HepG2 (cell line): ENCODE data around the gene EWSR1. TPM values are rescaled to one million over a fixed set of nuclear protein-coding genes. Genes with fewer than 3 reads are reported as not detected.
A peak's percentile ranks its signal among the peaks of the same experiment; 100 is the strongest.

Source experiments
- AGO2 ChIP-seq: fragments of 200-400 bp; formaldehyde crosslinking; optimal IDR thresholded peaks from 2 replicates; pipeline ENCODE3; 2017; ENCODE audit warnings: mild to moderate bottlenecking, low read depth, low read length, moderate library complexity
- FOXO1 ChIP-seq: sonication (generic); formaldehyde crosslinking; IDR thresholded peaks from 2 replicates; pipeline ENCODE4 v1.4.0; 2020; ENCODE audit warnings: missing genetic modification reagents
- NKX3-1 ChIP-seq: sonication (generic); formaldehyde crosslinking; IDR thresholded peaks from 2 replicates; pipeline ENCODE4 v1.5.0; 2020; ENCODE audit warnings: missing genetic modification reagents
- SMARCC2 ChIP-seq: fragments of 450-650 bp; IDR thresholded peaks from 2 replicates; pipeline ENCODE4 v1.6.1; 2017; ENCODE audit warnings: antibody characterized with exemption, mild to moderate bottlenecking
- ZFY ChIP-seq: sonication (generic); formaldehyde crosslinking; IDR thresholded peaks from 2 replicates; pipeline ENCODE4 v1.4.0; 2020; ENCODE audit warnings: missing genetic modification reagents
- ZNF138 ChIP-seq: sonication (generic); formaldehyde crosslinking; IDR thresholded peaks from 2 replicates; pipeline ENCODE4 v1.5.0; 2020; ENCODE audit warnings: mild to moderate bottlenecking, low read depth, missing genetic modification reagents
- ZNF83 ChIP-seq: sonication (generic); formaldehyde crosslinking; IDR thresholded peaks from 2 replicates; pipeline ENCODE4 v1.4.0; 2020; ENCODE audit warnings: missing genetic modification reagents, mild to moderate bottlenecking, borderline replicate concordance
- polyA plus RNA-seq, 8 experiments: library from polyadenylated mRNA; depleted of rRNA in 3 of 8; stranded (reverse) in 7 of 8; unstranded in 1 of 8; fragments of >200 nt; fragmentation: Illumina TruSeq in 4 of 8; extraction: Trizol in 4 of 8; gene quantifications; 2 replicates each; pipeline versions ENCODE4 v1.2.1 to v1.2.3, GENCODE V29; 2011 to 2016; ENCODE audit warnings: low read depth in 4 of 8, missing spikeins in 1 of 8, mixed read lengths in 1 of 8; ENCODE audit not compliant: insufficient read depth in 1 of 8
- total RNA-seq, 5 experiments: library from RNA; depleted of rRNA; stranded (reverse); fragments of >200 nt; fragmentation: Illumina TruSeq; extraction: Trizol; gene quantifications; 2 replicates each; pipeline ENCODE4 v1.2.3, GENCODE V29; 2016; ENCODE audit warnings: low read depth in 1 of 5
- TF ChIP-seq, protein P1 (sequence below): sonication (generic); formaldehyde crosslinking; conservative IDR thresholded peaks from 2 replicates; pipeline ENCODE4 v1.8.0; 2022; ENCODE audit warnings: missing genetic modification reagents
- TF ChIP-seq, protein P2 (sequence below): sonication (generic); formaldehyde crosslinking; IDR thresholded peaks from 2 replicates; pipeline ENCODE4 v1.5.0; 2020; ENCODE audit warnings: mild to moderate bottlenecking, missing genetic modification reagents, moderate library complexity
- TF ChIP-seq, protein P3 (sequence below): sonication (generic); formaldehyde crosslinking; IDR thresholded peaks from 2 replicates; pipeline ENCODE4 v1.8.1; 2023; ENCODE audit warnings: mild to moderate bottlenecking, inconsistent platforms, moderate library complexity, missing genetic modification reagents, borderline replicate concordance
- TF ChIP-seq, protein P4 (sequence below): sonication (generic); formaldehyde crosslinking; IDR thresholded peaks from 2 replicates; pipeline ENCODE4 v1.4.0; 2020; ENCODE audit warnings: missing genetic modification reagents

EWSR1 gene
- total and polyA plus RNA-seq, 2 of the 13 experiments (the other 11 are each of a cell fraction or from before 2014, with no cell fraction given), result 211 to 326 TPM

DNA sequence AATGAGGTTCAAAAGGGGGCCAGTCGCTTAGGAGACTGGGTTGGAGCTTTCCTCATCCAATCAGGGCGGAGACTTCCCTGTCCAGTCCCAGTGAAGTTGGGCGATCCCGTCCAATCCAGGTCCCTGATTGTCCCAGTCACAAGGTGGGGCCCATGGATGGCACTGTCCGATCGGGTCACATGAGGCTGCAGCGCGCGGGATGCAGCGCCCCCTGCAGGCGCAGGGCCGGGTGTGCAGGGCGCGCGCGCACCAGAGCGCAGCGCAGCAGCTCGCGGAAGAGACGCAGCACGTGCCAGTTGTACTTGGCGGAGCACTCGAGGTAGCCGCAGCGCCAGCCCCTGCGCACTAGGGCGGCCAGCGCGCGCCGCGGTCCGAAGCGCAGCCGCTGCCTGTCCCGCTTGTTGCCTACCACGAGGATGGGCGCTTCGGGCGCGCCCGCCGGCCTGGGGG, 45.1 kb downstream of the EWSR1 start (continued):
- TF ChIP-seq SMARCC2 (no peak), ZNF138 (CRISPR knock-in tag) (no peak), ZFY (CRISPR knock-in tag) (peak; percentile 17; the same call in 1 of the 2 replicates), ZNF83 (CRISPR knock-in tag) (no peak), NKX3-1 (CRISPR knock-in tag) (no peak), AGO2 (peak; percentile 58), FOXO1 (CRISPR knock-in tag) (no peak)
- TF ChIP-seq, protein P1, sequence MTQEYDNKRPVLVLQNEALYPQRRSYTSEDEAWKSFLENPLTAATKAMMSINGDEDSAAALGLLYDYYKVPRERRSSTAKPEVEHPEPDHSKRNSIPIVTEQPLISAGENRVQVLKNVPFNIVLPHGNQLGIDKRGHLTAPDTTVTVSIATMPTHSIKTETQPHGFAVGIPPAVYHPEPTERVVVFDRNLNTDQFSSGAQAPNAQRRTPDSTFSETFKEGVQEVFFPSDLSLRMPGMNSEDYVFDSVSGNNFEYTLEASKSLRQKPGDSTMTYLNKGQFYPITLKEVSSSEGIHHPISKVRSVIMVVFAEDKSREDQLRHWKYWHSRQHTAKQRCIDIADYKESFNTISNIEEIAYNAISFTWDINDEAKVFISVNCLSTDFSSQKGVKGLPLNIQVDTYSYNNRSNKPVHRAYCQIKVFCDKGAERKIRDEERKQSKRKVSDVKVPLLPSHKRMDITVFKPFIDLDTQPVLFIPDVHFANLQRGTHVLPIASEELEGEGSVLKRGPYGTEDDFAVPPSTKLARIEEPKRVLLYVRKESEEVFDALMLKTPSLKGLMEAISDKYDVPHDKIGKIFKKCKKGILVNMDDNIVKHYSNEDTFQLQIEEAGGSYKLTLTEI (CRISPR knock-in tag), result no peak
- TF ChIP-seq, protein P2, sequence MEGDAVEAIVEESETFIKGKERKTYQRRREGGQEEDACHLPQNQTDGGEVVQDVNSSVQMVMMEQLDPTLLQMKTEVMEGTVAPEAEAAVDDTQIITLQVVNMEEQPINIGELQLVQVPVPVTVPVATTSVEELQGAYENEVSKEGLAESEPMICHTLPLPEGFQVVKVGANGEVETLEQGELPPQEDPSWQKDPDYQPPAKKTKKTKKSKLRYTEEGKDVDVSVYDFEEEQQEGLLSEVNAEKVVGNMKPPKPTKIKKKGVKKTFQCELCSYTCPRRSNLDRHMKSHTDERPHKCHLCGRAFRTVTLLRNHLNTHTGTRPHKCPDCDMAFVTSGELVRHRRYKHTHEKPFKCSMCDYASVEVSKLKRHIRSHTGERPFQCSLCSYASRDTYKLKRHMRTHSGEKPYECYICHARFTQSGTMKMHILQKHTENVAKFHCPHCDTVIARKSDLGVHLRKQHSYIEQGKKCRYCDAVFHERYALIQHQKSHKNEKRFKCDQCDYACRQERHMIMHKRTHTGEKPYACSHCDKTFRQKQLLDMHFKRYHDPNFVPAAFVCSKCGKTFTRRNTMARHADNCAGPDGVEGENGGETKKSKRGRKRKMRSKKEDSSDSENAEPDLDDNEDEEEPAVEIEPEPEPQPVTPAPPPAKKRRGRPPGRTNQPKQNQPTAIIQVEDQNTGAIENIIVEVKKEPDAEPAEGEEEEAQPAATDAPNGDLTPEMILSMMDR (CRISPR knock-in tag), result peak; percentile 46
- TF ChIP-seq, protein P3, sequence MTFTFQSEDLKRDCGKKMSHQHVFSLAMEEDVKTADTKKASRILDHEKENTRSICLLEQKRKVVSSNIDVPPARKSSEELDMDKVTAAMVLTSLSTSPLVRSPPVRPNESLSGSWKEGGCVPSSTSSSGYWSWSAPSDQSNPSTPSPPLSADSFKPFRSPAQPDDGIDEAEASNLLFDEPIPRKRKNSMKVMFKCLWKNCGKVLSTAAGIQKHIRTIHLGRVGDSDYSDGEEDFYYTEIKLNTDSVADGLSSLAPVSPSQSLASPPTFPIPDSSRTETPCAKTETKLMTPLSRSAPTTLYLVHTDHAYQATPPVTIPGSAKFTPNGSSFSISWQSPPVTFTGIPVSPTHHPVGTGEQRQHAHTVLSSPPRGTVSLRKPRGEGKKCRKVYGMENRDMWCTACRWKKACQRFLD (CRISPR knock-in tag), result no peak
- TF ChIP-seq, protein P4, sequence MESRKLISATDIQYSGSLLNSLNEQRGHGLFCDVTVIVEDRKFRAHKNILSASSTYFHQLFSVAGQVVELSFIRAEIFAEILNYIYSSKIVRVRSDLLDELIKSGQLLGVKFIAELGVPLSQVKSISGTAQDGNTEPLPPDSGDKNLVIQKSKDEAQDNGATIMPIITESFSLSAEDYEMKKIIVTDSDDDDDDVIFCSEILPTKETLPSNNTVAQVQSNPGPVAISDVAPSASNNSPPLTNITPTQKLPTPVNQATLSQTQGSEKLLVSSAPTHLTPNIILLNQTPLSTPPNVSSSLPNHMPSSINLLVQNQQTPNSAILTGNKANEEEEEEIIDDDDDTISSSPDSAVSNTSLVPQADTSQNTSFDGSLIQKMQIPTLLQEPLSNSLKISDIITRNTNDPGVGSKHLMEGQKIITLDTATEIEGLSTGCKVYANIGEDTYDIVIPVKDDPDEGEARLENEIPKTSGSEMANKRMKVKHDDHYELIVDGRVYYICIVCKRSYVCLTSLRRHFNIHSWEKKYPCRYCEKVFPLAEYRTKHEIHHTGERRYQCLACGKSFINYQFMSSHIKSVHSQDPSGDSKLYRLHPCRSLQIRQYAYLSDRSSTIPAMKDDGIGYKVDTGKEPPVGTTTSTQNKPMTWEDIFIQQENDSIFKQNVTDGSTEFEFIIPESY (CRISPR knock-in tag), result peak; percentile 99
